GM18868 (cell line): ENCODE data around the gene RIMS3.
"Not testable (repeated sequence)": the region's sequence is repeated elsewhere in the genome, so short reads cannot be mapped to it uniquely, and the experiment has no call there.

Experiments
- ATAC-seq: cut with Tn5 transposase; IDR thresholded peaks from one replicate; pipeline ENCODE4 v1.9.1; 2021; ENCODE audit warnings: mild to moderate bottlenecking, moderate library complexity; ENCODE audit not compliant: unreplicated experiment

Gene RIMS3

GRCh38 chr1:40595623-40596022 is 69.9 kb downstream of the RIMS3 start:
- no peak for ATAC-seq

GRCh38 chr1:40594187-40594531 is 71.3 kb downstream of the RIMS3 start:
- no peak for ATAC-seq

DNA sequence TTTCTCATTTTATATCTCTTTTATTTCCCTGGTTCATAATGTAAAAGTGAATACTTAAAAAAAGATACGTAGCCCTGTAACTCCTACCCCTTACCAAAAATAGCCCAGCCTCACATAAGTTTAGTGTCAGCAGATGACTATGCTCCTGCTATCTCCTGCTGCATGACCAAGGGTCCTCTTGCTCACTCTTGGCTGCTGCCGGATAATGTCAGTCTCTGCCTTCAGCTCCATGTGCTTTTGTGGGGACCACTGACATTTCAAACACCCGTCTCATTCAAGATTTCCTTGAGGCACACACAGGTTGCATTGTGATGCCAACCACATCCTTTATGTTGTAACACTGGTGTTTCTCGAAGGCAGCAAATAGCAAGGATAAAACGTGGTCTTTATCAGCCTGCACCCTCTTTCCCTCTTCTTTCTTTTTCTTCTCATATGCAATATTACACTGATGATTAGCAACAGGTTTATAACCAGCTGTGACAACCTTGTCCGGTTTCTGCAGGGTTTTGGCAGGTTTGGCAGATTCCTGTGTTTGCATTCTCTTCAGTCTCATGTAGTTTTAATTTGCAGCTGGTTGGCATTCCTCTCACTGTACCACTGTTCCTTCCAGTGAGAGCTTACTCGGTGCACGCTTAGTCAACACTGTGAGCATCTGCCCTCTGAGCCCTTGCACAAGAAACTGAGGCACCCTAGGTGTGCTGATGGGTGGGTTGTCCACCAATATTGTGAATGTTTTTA is 71.9 kb downstream of the RIMS3 start:
- ATAC-seq = no peak

DNA sequence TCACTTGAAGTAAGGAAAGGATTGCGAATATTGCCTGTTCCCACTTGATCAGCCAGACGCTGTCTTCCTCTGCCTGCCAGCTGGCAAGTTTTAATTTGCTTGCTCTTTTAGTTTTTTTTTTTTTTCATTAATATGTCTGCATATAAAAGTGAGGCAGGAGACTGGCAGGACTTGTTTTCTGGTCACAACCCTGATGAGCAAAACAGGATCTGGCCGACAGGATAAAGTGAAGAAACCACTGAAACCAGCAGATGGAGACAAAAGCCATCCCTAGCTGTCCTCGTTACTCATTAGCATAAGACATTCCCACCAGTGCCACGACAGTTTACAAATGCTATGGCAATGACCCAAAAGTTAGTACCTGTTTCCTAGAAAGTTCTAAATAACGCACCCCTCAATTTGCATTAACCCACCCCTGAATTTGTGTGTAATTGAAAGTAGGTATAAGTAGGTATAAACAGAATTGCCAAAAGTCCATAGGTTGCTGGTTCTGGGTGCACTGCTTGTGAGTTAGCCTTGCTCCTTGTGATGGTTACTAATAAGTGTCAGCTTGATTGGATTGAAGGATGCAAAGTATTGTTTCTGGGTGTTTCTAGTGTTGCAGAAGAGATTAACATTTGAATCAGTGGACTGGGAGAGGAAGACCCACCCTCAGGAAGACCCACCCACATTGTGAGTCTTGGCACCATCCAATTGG is 73.2 kb downstream of the RIMS3 start:
- no peak for ATAC-seq

- ATAC-seq = no peak
Measured at GRCh38 chr1:40588586-40588985, 76.9 kb downstream of the RIMS3 start.

DNA sequence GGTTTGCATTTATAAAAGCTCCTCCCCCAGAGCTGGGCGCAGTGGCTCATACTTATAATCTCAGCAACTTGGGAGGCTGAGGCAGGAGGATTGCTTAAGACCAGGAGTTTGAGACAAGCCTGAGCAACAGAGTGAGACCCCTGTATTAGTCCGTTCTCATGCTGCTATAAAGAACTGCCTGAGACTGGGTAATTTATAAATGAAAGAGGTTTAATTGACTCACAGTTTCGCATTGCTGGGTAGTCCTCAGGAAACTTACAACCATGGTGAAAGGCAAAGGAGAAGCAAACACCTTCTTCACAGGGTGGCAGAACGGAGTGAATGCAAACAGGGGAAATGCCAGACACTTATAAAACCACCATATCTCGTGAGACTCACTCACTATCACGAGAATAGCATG is 81.5 kb downstream of the RIMS3 start:
- no peak for ATAC-seq

GRCh38 chr1:40582116-40582515 is 83.4 kb downstream of the RIMS3 start:
- ATAC-seq = no peak

DNA sequence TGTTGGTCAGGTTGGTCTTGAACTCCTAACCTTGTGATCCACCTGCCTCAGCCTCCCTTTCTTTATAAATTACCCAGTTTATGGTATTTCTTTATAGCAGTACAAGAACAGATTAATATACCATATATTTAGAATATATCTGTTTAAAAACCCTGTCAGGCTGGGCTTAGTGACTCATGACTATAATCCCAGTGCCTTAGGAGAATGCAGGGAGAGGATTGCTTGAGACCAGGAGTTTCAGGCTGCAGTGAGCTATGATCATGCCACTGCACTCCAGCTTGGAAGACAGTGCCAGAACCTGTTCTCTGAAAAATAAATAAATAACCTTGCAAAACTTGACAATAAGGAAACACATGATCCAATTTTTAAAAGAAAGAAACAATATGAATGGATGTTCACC is 90.1 kb downstream of the RIMS3 start:
- ATAC-seq = no peak

- not testable (repeated sequence) for ATAC-seq
Measured at GRCh38 chr1:40574805-40575204, 90.7 kb downstream of the RIMS3 start.
